Astrocyte of the spinal cord (primary cell): ENCODE data around the gene PTK6.

Source experiments
- DNase-seq: peaks from one replicate; pipeline ENCODE4 v3.0.0; 2011; ENCODE audit warnings: low read depth, low spot score
- H3K4me3 ChIP-seq: 2 replicates; pipeline ENCODE4 v1.5.1; 2011; ENCODE audit warnings: low read depth, mild to moderate bottlenecking, low read length, moderate library complexity
- in situ Hi-C: cut with HindIII; loops from 2 replicates; pipeline ENCODE4 v1.10.0; 2017; ENCODE audit warnings: low sequenced_read_pairs
- TF ChIP-seq, protein P1 (sequence below): IDR thresholded peaks from 2 replicates; pipeline ENCODE4 v1.5.1; 2012; ENCODE audit warnings: low read depth, mild to moderate bottlenecking, low read length, inconsistent platforms

Gene PTK6

GRCh38 chr20:63554361-63555278 is 17.4 kb upstream of the PTK6 start:
- TF ChIP-seq, protein P1, sequence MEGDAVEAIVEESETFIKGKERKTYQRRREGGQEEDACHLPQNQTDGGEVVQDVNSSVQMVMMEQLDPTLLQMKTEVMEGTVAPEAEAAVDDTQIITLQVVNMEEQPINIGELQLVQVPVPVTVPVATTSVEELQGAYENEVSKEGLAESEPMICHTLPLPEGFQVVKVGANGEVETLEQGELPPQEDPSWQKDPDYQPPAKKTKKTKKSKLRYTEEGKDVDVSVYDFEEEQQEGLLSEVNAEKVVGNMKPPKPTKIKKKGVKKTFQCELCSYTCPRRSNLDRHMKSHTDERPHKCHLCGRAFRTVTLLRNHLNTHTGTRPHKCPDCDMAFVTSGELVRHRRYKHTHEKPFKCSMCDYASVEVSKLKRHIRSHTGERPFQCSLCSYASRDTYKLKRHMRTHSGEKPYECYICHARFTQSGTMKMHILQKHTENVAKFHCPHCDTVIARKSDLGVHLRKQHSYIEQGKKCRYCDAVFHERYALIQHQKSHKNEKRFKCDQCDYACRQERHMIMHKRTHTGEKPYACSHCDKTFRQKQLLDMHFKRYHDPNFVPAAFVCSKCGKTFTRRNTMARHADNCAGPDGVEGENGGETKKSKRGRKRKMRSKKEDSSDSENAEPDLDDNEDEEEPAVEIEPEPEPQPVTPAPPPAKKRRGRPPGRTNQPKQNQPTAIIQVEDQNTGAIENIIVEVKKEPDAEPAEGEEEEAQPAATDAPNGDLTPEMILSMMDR = no peak
- in situ Hi-C loops = no loop called here
- no peak for DNase-seq
- peak overlapping the region; percentile 47 for H3K4me3 ChIP-seq

DNA sequence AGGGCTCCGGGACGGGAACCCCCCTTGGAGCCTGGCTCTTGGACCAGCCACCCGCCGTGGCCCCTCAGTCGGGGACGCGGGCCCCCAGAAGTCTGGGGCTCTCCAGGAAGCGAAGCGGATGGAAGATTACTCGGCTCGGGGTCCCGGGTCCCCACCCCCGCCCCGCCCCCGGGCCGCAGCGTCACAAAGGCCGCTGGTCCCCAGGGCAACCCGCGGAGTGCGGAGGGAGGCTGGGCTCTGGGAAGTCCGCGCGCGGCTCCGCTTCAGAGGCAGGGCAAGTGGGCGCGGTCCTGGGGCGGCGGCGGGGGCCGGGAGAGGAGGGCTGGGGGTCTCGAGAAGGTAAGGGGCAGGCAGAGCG is 16.7 kb upstream of the PTK6 start, which contains the start of gene FNDC11:
TSS of gene FNDC11 (plus strand) at position 227 of the 358 bp plus-strand sequence. CDS start 1,505 bp downstream, outside the sequence.
- peak; percentile 10 for DNase-seq
- TF ChIP-seq, protein P1 = no peak
- in situ Hi-C loops = no loop called here
- H3K4me3 ChIP-seq = peak within 1 kb of the TSS; percentile 47

DNA sequence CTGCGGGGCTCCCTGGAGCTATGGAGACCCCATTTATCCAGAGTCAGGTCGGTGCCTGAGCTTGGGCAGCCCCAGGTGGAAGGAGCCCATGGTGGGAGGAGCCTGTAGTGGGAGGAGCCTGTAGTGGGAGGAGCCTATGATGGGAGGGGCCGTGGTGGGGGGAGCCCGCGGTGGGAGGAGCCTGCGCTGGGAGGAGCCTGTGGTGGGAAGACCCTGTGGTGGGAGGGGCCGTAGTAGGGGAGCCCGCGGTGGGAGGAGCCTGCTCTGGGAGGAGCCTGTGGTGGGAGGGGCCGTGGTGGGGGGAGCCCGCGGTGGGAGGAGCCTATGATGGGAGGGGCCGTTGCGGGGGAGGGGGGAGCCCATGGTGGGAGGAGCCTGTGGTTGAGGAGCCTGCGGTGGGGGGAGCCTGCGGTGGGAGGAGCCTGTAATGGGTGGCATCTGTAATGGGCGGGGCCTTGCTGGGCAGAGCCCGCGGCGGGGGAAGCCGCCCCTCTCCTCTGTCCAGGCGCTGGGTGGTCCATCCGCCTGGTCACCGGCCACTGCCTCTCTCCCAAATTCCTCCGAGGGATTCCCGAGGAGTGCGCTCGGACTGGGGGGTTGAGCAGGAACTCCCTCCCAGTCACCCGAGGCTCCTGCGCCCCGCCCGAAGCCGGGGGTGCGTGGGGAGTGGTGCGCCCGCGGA is 16.2 kb upstream of the PTK6 start:
- in situ Hi-C loops = no loop called here

GRCh38 chr20:63552481-63553249 is 15.5 kb upstream of the PTK6 start:
- DNase-seq = no peak
- H3K4me3 ChIP-seq = no peak overlapping the region
- in situ Hi-C loops = no loop called here
- TF ChIP-seq, protein P1 = no peak

More for the DNA sequence above, 16.2 kb upstream of the PTK6 start:
- H3K4me3 ChIP-seq = peak overlapping the region; percentile 47
- TF ChIP-seq, protein P1 = no peak
- DNase-seq = peak; percentile 84

GRCh38 chr20:63551068-63551467 is 13.9 kb upstream of the PTK6 start:
- in situ Hi-C loops = no loop called here
- H3K4me3 ChIP-seq = no peak overlapping the region
- TF ChIP-seq, protein P1 = no peak
- DNase-seq = no peak

DNA sequence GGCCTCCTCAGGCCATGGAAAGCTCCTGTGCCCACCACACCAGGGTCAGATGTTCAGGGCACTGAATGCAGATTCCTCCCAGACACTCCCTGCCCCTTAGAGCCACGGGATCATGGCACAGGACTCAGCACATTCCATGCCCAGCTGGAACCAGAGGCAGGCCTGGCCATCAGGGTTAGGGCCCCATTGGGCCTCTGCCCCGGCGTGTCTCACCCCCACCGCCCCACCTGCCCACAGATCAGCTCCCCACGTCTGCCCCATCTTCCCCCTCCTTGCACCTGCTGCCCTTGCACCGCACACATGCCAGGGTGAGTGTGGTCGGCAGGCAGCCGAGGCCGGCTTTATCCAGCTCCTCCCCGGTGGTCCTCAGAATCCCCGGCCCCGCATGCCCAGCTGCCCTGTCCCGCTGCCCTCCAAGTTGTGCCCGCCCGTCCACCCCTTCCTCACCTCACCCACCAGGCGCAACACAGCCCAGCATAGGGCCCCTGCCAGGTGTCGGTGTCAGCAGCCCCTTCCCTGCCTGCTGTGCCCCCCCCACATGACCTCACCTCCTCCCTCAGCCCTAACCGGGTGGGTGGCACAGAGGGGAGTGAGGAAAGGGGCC is 12.6 kb upstream of the PTK6 start:
- DNase-seq = no peak
- in situ Hi-C loops = no loop called here
- TF ChIP-seq, protein P1 = no peak

More for the DNA sequence above, 12.6 kb upstream of the PTK6 start:
- H3K4me3 ChIP-seq = no peak overlapping the region
